HG03103 (cell line): Measurements from ENCODE around the gene NR2F2.

Experiments
- ATAC-seq: cut with Tn5 transposase; IDR thresholded peaks from one replicate; pipeline ENCODE4 v1.9.1; 2021; ENCODE audit warnings: low read depth; ENCODE audit not compliant: unreplicated experiment

Gene NR2F2

DNA sequence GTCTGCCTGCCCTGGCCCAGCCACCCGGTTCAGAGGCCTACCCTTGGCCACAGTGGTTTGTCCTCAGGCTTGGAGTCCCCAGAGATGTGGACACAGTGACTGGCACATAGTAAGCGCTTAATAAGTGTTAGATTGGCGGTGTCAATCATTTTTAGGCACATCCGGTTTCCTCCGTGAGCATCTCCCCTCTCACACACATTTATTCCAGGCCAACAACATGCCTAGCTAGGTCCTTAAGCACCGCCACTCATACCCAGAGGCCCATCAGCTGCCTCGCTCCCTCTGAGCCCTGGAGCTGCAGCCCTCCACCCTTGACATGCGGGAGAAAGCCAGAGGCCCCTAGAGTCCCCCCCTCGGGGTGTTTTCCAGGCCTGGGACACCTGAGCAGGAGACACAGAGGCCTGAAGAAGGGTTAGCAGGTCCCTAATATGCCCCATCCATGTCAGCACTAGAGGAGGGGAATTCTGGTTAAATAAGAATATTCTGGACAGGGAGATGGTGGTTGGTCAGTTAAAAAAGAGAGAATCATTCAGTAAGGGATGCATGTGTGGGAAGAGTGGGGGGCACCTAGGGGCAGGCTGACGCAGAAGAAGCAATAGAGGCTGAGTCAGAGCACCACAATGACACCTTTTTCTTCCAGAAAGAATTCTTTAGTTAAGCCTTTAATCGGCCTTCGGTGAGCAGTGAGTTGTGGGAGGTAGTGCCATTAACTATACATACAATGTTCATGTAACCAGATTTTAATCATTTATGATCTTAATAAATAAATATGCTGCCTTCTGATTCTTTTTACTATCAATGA lies 22.3 kb downstream of the NR2F2 start:
- no peak for ATAC-seq

GRCh38 chr15:96353416-96353929 lies 23.0 kb downstream of the NR2F2 start:
- no peak for ATAC-seq

DNA sequence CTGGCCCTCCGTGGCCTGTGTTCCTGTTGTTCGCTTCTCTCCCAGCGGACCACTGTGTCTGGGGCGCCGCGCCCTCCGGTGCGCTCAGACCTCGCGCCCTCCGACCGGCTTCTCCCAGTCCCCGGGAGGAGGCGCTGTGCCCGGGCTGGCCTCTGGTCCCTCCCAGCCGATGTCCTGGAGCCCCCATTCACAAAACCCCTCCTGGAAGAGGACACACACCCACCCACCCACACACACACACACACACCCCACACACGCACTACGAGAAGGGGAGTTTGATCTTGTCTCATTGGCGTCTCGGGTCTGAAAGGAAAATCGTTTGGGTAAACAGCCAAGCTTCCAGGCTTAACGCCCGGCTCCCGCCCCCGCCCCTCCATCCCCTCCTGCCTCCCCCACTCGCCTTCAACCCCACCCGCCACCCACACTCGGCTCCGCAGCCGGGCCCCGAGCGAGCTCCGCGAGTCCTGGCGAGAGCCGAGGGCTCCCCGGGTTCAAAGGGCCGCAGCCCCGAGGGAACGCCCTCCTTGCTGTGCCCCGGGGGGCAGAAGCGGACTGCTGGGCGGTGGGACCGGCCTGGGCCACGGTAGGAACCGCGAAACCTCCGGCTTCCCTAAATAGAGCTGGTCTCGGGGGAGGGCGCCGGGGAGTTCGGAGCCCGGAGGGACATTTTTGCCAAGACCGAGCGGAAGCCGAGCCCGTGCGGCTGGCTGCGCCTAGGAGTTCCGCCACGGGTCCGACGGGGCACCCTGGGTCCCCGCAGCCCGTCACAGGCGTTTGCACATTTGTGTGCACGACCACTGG lies 23.6 kb downstream of the NR2F2 start:
- ATAC-seq = no peak

DNA sequence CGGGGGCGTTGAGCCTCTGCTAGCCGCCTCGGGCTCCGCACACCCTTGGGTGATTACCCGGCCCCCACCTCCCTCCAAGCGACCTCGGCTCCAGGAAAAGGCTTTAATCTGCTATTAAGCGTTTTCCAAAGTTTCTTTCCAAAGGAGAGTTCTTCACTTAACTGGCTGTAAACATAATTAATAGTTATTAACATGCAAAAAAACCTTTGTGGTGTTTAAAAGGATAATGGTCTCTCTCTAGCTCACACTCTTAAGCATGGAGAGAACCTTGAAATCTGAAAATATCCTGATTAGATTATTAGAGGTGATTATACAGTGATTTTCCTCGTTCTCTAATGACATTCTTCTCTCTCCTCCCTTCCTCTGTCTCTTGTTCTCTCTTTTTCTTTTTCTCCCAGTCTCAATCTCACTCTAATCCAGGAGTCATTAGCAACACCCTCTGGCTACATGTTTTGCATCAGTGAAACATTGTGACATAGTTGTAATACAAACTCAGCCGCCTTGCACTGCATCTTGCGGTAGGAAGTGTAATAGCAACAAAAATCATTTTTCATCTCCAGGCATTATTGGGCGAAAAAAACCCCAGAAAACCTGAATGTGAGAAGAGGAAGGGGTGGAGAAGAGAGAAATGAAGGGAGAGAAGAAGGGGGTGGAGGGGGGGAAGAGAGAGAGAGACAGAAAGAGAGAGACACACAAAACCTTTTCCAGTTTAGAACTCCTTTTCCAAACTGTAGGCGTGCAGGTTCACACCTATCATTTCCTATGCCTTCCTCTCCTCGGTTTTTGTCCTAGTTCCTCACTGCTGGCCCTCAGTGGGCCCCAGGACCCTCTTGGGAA lies 24.4 kb downstream of the NR2F2 start:
- ATAC-seq = no peak

DNA sequence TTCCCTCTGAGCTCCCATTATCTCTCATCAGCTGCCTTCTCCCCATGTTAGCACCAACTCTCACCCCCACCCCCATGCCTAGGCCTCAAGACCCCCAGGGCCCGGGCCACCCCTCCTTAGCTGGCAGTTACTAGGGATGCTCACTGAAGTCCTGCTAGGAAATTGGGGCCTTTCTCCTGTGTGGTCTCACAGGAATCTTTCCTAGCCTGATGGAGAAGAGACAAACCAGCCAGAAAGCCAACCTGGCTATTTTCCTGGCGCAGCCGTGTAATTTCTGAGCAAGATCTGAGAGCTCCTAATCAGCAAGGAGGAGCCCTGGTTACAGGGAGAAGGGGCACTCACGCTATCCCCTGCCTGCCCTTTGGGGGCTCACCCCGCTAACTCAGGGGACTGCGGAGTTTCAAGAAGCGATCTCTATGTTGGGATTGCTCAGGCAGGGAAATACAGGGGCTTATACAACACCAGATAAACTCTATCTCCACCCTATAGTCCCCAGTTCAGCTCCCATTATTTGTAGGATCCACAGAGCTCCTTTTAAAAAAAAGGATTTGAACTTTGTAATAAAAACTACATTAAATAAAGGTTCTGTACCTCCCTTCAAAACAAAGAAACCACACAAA lies 25.2 kb downstream of the NR2F2 start:
- ATAC-seq = no peak

DNA sequence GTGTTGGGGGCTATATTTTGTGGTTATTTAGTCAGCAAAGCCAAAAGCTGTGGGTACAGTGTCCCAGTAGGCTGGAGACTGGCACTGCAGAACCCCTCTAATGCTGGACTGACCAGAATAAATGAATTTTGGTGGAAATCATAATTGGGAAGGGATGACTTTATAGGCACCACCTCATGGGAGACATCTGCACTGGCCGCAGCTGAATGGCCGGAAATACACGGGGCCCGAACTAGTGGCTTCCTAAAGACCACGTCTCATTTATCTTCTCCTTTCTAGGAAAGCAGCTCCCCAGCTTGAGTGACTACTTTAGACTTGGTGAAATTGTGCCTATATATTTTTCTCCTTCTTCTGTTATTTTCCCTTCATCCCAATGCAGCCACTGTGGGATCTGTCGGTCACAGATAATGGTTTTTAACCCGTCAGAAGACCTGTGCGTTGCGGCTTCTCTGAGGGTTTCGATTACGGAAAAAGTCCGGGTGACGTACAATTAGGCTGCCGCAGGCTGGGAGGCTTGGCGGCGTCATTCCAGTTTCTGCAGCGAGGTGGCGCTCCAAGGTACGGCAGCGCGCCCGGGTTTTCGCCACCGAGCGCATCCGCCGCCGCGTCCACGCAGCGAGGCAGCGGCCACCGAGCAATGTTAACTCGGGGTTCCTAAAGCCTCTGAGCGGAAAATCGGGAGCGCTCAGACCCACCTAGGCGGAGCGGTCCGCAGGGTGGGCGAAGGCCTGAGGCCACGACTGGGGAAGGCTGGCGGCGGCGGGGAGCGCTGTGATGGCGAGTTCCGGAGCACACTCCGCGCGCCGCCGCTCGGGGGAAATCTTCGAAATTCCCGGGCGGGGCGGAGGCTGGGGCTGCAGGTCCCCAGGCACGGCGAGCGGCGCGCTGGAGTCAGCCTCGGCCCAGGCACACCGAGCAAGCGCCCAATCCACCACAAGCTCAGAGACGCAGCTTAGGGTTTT lies 26.3 kb downstream of the NR2F2 start:
- ATAC-seq = peak; percentile 81

DNA sequence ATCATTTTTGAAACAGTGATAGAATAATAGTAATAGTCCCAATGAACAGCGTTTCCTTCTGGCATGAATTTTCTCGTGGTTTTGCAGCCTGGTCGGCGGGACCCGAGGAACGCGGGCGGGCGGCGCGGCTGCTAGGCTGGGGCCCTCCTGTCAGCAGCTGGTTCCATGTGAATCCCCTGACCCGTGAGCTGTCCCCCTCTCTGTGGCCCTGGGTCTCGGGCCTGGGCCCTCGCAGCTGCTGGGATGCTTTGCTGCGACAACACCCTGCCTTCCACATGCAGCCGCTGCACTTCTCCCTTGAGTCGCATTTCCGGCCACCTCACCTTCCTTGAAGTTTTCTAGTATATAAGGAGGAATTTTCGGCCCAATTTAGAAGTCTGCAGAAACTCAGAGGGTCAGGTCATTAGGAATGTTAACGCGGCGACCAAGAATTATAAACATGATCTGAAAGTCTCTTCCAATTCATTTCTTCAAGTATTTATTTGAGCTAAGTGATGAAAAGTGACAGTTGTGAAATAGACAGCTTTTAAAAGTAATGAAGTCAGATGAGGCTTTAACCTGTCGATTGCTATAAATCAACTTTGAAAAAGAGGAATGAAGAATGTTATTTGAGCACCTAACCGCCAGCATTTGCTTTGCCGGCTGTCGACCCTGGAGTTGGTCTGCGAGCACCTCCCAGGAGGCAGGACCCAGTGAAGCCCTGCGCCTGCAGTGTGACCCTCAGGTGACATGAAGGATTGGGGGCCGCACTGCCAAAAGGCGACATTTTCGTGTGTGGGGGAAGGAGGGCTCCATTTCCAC lies 27.7 kb downstream of the NR2F2 start:
- ATAC-seq = no peak

DNA sequence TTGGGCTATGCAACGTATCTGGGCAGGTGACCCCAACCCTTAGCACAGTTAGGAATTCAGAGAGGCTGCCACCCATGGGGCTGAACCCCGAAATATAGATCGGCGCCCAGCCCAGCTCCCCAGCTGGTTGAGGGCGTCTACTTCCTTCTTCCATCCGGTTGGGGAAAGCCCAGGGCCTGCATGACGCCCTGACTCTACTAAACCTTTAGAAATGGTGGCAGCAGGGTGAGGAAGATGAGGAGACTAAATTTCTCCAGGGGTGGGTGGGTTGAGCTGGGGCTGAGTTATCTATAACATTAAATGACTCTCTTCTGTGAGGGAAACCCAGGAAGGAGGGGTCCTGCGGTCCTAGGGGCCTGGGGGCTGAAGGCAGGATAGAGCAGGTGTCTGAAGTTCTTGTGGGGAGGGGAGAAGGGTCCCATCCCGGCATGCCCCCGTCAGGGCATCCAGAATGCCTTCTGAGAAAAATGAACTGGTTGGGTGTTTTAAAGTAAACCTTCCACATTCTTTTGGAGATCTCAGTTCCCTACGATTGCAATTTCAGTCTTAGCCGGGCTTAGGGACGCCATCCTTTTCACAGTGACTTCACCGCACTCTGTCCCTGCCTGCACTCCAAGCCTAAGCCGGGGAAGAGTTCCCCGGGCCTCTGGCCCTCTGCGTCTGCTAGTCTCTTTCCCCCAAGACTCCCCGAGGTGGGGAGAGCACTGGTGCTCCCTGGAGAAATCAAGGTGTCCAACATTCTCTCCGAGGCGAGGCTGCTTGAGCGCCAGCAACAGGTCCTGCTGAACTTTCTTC lies 28.5 kb downstream of the NR2F2 start:
- no peak for ATAC-seq

- ATAC-seq = no peak
These were observed 29.4 kb downstream of the NR2F2 start for GRCh38 chr15:96359616-96360521.

- no peak for ATAC-seq
These were observed 30.2 kb downstream of the NR2F2 start for GRCh38 chr15:96360581-96361308.

DNA sequence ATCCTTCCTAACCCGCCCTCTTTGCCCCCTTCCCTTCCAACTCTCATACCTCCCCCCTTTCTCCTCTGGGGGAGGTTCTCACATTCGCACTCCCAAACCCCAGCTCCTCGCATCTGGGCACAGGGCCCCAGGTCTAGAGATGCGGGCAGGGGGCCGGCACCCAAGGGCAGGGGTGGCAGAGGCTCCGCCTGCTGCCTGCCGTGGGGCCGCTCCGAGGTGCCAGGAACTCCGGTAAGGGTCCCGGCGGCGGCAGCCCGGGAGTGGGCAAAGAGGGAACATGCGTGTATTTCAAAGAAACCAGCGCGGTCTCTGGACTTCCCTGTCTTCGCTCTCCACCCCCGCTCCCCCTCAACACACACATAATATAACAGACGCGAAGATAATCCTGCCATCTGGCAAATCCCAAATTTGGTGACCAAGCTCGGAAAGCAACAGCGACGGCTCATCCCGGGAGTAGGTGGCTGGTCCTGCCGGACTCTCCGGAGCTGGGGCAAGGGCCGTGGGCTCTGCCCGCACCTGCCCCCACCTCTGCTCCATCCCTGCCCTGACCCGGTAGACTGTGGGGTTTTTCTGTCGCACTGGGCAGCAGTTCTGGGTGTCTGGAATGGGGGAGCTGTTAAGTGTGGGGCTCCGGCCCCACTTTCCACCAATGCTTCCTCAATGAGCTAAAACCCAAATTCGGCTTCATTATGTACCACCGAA lies 31.0 kb downstream of the NR2F2 start:
- ATAC-seq = no peak

GRCh38 chr15:96362011-96362754 lies 31.7 kb downstream of the NR2F2 start:
- no peak for ATAC-seq

DNA sequence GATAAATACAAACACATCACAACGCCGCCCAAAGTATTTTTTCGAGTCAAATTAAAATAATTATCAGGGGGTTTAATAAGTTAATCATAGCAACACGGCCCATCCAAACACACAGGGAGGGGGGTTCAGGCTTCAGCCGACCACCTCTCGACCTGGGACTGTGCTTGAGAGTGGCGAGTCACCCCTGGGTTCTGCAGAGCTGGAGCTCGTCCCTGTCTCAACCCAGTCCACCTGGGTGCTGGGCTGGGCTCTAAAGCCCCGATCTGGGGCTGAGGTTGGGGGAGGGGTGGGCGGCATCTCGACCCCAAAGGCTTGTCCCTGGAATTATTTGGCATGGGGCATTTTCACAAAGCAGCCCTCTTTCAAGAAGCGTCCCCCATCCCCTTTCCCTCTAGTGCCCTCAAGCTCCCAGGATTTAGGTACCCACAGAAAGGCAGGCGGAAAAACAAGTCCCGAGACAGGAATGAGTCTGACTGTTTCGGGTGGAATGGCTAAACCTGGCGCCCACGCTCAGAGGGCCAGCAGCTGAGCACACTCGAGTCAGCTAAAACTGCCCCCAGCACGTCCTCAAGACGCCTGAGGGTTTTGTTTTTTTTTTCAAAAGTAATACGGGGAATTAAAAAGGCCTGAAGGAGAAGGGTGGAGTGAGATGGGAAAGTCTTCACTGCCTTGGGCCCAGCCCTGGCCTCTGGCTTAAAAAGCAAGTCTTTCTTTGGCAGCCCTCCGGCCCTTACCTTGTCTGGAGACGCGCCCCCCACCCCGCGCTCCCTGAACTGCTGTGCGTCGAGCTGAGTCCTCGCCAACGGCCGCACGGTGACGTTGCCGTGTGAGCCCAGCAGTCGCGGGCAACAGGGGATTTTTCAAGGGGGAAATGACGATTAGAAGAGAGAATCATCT lies 32.5 kb downstream of the NR2F2 start:
- no peak for ATAC-seq

GRCh38 chr15:96363707-96364106 lies 33.2 kb downstream of the NR2F2 start:
- ATAC-seq = no peak
